GM11168 (cell line): ENCODE results near the gene FANCB.

Experiments used
- in situ Hi-C: fragments of 300-500 bp; cut with MboI; formaldehyde crosslinking; loops from one replicate; pipeline ENCODE4 v1.12.0; 2022; ENCODE audit warnings: low sequenced_read_pairs; ENCODE audit not compliant: unreplicated experiment

FANCB gene

DNA sequence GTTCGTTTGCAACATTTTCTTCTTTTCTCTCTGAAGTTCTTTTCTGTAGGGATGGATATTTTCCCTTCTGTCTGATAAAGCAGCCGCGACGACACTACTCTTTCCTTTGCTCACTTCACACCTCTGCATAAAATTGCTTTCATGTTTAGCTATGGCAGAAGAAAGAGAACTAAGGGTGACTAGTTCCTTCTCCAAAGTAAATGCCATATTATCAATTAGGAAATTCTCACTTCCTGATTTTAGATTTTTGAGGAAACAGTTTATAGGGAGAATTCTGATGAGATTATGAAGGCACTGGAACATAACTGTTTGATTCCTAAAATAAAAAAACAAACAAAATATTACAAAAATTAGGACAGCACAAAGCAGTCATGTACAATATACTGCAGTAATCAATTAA, 29.2 kb downstream of the FANCB start:
- in situ Hi-C loops: no loop called here

DNA sequence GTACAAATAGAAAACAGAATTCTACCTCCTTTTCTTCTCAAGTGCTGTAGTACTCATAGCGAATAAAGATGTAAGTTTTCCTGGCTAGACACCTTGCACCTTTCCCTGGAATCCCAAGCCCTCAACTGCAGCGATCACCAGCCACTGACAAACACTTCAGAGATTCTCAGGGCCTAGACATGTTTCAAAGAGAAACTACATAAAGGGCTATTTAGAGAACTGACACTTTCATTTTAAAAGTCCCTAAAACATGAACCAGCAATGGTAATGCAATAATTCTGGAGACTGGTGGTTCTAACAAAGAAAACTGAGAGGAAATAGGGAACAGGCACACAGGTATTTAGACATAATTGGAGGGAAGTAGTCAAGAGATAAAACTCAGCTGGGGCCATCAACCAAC, 35.7 kb downstream of the FANCB start:
- in situ Hi-C loops: no loop called here

- in situ Hi-C loops: no loop called here
Measured at GRCh38 chrX:14832586-14832985, 40.3 kb downstream of the FANCB start.

GRCh38 chrX:14832151-14832550, 40.7 kb downstream of the FANCB start:
- in situ Hi-C loops: no loop called here

GRCh38 chrX:14829643-14830042, 43.2 kb downstream of the FANCB start:
- in situ Hi-C loops: no loop called here

DNA sequence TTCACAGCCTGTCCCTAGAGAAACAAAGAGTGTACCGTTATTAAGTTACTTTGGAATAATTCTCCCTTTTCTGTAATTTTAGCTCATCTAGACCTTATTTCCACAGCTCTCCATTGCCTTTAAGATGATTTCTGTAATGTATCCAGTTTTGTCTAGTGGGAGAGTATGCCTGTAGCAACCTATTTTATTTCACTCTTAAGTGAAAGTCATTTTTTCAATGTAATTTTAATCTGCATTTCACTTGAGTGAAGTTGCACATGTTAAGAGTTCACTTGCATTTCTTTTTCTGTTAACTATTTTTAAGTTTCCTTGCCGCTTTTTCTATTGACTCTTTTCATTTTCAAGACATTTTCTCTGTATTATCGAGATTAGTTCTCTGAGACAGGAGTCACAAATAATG, 46.5 kb downstream of the FANCB start:
- in situ Hi-C loops: no loop called here

DNA sequence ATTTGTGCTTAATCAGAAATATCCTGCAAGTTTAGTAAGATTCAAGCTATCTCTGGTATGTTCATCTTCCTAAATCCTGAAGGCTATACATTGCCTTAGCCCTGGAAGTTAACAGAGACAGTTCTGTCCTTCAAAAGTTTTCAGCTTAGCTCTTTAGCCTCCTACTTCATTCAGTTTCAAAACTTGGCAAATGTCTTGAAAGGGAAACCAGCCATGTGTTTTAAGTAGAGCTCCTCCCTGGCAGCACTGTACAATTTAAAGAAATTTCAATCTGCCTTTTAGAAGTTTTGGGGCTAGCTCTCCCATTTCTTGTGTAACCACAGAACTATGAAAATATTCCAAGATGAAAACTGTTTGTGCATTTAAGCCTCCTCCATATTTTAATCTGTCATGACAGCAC, 47.0 kb downstream of the FANCB start:
- in situ Hi-C loops: no loop called here

GRCh38 chrX:14819769-14820168, 53.1 kb downstream of the FANCB start:
- in situ Hi-C loops: no loop called here

DNA sequence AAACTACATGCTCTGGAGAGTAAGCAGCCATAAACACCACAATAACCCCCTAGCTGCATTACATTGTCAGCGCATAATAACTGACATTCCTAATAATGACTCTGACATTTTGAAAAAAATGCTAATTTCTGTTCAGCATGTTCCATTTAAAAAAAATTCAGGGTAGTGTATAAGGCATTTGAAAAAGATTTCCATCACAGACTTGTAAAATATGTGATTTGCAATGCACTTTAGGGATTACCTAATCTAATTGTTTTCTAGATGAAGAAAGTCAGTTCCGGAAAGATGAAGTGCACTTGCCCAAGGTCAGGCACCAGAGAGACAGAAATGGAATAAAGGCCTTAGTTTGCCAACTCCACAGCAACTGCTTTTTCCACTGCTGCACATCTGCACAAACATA, 55.3 kb downstream of the FANCB start:
- in situ Hi-C loops: no loop called here

GRCh38 chrX:14802943-14803710, 69.7 kb downstream of the FANCB start:
- in situ Hi-C loops: no loop called here

- in situ Hi-C loops: no loop called here
Measured at GRCh38 chrX:14801136-14801535, 71.7 kb downstream of the FANCB start.

DNA sequence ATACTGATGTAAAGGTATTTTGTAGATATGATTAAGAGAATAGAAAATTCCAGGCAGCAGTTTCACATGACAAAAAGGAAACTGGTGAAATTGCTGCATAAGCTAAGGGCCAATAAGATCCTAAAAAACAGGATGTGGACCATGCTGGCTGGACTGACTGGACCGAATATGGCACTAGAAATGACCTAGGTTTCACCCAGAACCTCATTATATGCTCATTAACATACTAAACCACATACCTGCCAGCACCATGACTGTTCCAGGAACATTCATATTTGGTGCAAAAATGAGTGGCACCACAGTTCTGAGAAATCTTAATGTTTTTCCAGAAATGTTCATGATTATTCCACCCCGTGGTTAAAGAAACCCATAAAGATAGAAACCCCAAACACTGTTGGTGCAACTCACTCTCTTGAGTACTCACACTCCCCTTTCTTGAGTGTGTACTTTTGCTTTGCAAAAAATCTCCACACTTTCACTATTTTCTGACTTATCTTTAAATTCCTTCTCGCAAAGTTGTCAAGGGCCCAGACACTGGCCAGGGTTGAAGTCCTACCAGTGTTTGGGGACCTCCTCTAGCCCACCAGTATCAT, 74.0 kb downstream of the FANCB start:
- in situ Hi-C loops: no loop called here
